Measurements from ENCODE around the gene FBXL19.

The FBXL19 gene

GRCh38 chr16:30997725-30998711 lies 74.6 kb downstream of the FBXL19 start (continued):
- no peak for TF ChIP-seq TSHZ1 (tag by site-specific recombination; IDR thresholded peaks at IDR 0.05; ENCODE audit: borderline replicate concordance)
- no peak for TF ChIP-seq ZNF664 (tag by site-specific recombination; IDR thresholded peaks at IDR 0.05)
- no peak for TF ChIP-seq ZNF548 (tag by site-specific recombination; IDR thresholded peaks at IDR 0.05)
- peak; percentile 89 for TF ChIP-seq GFI1B (tag by site-specific recombination; IDR thresholded peaks at IDR 0.05)
- no peak for TF ChIP-seq ZNF785 (tag by site-specific recombination; IDR thresholded peaks at IDR 0.05)
- no peak for TF ChIP-seq HOXC10 (CRISPR knock-in tag; IDR thresholded peaks at IDR 0.05)
- peak; percentile 57; the same call in 1 of the 2 replicates for TF ChIP-seq SP7 (tag by site-specific recombination; IDR thresholded peaks at IDR 0.05)
- TF ChIP-seq ZFP69B (tag by site-specific recombination; IDR thresholded peaks at IDR 0.05), result no peak
- 0 out of 2 replicates have a peak, but pooled peaks have one; percentile 17 for TF ChIP-seq KLF17 (tag by site-specific recombination; IDR thresholded peaks at IDR 0.05)
- TF ChIP-seq HOXA7 (CRISPR knock-in tag; IDR thresholded peaks at IDR 0.05; ENCODE audit: borderline replicate concordance), result no peak
- no peak for TF ChIP-seq ZBTB20 (tag by site-specific recombination; IDR thresholded peaks at IDR 0.05)
- TF ChIP-seq ZNF596 (tag by site-specific recombination; IDR thresholded peaks at IDR 0.05), result no peak
